SK-N-SH treated with all-trans-retinoic acid at 6 μM for 48 hours (cell line): ENCODE data around the gene UBA1.

Experiments
- ATAC-seq: fragments of 200-7000 bp; cut with Tn5 transposase; 3 replicates; pipeline ENCODE4 v1.9.1; 2020; ENCODE audit warnings: mild to moderate bottlenecking, moderate library complexity
- ARNTL ChIP-seq: fragments of 450-650 bp; formaldehyde crosslinking; IDR thresholded peaks from 2 replicates; pipeline ENCODE4 v1.5.0; 2020; ENCODE audit warnings: low read depth, mild to moderate bottlenecking, moderate library complexity, borderline replicate concordance
- BACH2 ChIP-seq: fragments of 250-450 bp; sonication (Bioruptor Pico); IDR thresholded peaks from 2 replicates; pipeline ENCODE4 v1.9.0; 2021; ENCODE audit warnings: mild to moderate bottlenecking, borderline replicate concordance
- CREB5 ChIP-seq: fragments of 250-450 bp; sonication (Bioruptor Pico); IDR thresholded peaks from 2 replicates; pipeline ENCODE4 v1.5.1; 2020; ENCODE audit warnings: low read depth, mild to moderate bottlenecking, moderate library complexity
- CSRNP3 ChIP-seq: fragments of 250-450 bp; sonication (Bioruptor Pico); IDR thresholded peaks from 2 replicates; pipeline ENCODE4 v1.5.1; 2021; ENCODE audit warnings: mild to moderate bottlenecking, moderate library complexity
- ESRRG ChIP-seq: fragments of 250-450 bp; sonication (Bioruptor Pico); IDR thresholded peaks from 2 replicates; pipeline ENCODE4 v1.6.1; 2021; ENCODE audit warnings: mild to moderate bottlenecking
- GLIS3 ChIP-seq: fragments of 250-450 bp; sonication (Bioruptor Pico); IDR thresholded peaks from 2 replicates; pipeline ENCODE4 v1.5.0; 2020; ENCODE audit warnings: mild to moderate bottlenecking, moderate library complexity
- ISL1 ChIP-seq: fragments of 250-450 bp; sonication (Bioruptor Pico); IDR thresholded peaks from 2 replicates; pipeline ENCODE4 v2.1.2; 2022; ENCODE audit warnings: mild to moderate bottlenecking, moderate library complexity
- PPARA ChIP-seq: fragments of 250-450 bp; sonication (Bioruptor Pico); IDR thresholded peaks from 2 replicates; pipeline ENCODE4 v1.5.0; 2020; ENCODE audit warnings: mild to moderate bottlenecking, borderline replicate concordance
- RARB ChIP-seq: fragments of 250-450 bp; sonication (Bioruptor Pico); IDR thresholded peaks from 2 replicates; pipeline ENCODE4 v1.8.0; 2021; ENCODE audit warnings: mild to moderate bottlenecking, moderate library complexity
- SNAI2 ChIP-seq: fragments of 250-450 bp; sonication (Bioruptor Pico); IDR thresholded peaks from 2 replicates; pipeline ENCODE4 v1.5.0; 2020; ENCODE audit warnings: mild to moderate bottlenecking, moderate library complexity
- TCF4 ChIP-seq: fragments of 250-450 bp; sonication (Bioruptor Pico); IDR thresholded peaks from 2 replicates; pipeline ENCODE4 v1.8.0; 2021; ENCODE audit warnings: mild to moderate bottlenecking, moderate library complexity, borderline replicate concordance
- TOX ChIP-seq: fragments of 250-450 bp; sonication (Bioruptor Pico); IDR thresholded peaks from 2 replicates; pipeline ENCODE4 v1.8.0; 2021; ENCODE audit warnings: mild to moderate bottlenecking, moderate library complexity, borderline replicate concordance
- TSHZ2 ChIP-seq: fragments of 250-450 bp; sonication (Bioruptor Pico); IDR thresholded peaks from 2 replicates; pipeline ENCODE4 v1.5.0; 2020; ENCODE audit warnings: mild to moderate bottlenecking, moderate library complexity
- ZC3H10 ChIP-seq: fragments of 250-450 bp; sonication (Bioruptor Pico); IDR thresholded peaks from 2 replicates; pipeline ENCODE4 v1.5.1; 2021; ENCODE audit warnings: mild to moderate bottlenecking, moderate library complexity
- ZFP3 ChIP-seq: fragments of 250-450 bp; sonication (Bioruptor Pico); IDR thresholded peaks from 2 replicates; pipeline ENCODE4 v1.5.0; 2020; ENCODE audit warnings: mild to moderate bottlenecking, moderate library complexity
- ZNF565 ChIP-seq: fragments of 450-650 bp; formaldehyde crosslinking; conservative IDR thresholded peaks from 2 replicates; pipeline ENCODE4 v1.5.0; 2020; ENCODE audit warnings: low read depth, mild to moderate bottlenecking, moderate library complexity
- ZNF70 ChIP-seq: fragments of 450-650 bp; formaldehyde crosslinking; IDR thresholded peaks from 2 replicates; pipeline ENCODE4 v1.5.0; 2020; ENCODE audit warnings: mild to moderate bottlenecking, moderate library complexity
- ZNF8 ChIP-seq: fragments of 450-650 bp; formaldehyde crosslinking; IDR thresholded peaks from 2 replicates; pipeline ENCODE4 v1.5.0; 2020; ENCODE audit warnings: mild to moderate bottlenecking, moderate library complexity

UBA1 gene

GRCh38 chrX:47193475-47194193 lies at the start of gene UBA1:
Gene UBA1 (plus strand): TSS chrX:47193829. CDS start chrX:47198803, 4,974 bp downstream.
- peak; percentile 87 for ATAC-seq
- no peak for TF ChIP-seq TCF4 (CRISPR knock-in tag)
- no peak for TF ChIP-seq CSRNP3 (CRISPR knock-in tag)
- no peak for TF ChIP-seq CREB5
- 0 out of 2 replicates have a peak, but pooled peaks have one; percentile 7 for TF ChIP-seq TSHZ2 (CRISPR knock-in tag)
- no peak for TF ChIP-seq BACH2

GRCh38 chrX:47143894-47144625 lies 49.6 kb upstream of the UBA1 start:
- no peak for TF ChIP-seq GLIS3 (CRISPR knock-in tag)
- TF ChIP-seq ZNF565: no peak
- TF ChIP-seq RARB (CRISPR knock-in tag): no peak
- no peak for TF ChIP-seq ZFP3 (CRISPR knock-in tag)
- TF ChIP-seq SNAI2 (CRISPR knock-in tag): no peak
- ATAC-seq: 0 out of 3 replicates have a peak, but pooled peaks have one; percentile 1

- TF ChIP-seq PPARA (CRISPR knock-in tag) (no peak), CSRNP3 (CRISPR knock-in tag) (no peak), CREB5 (no peak), ZNF8 (no peak), ISL1 (no peak), TOX (CRISPR knock-in tag) (no peak), ZFP3 (CRISPR knock-in tag) (no peak), ZNF565 (no peak), ESRRG (CRISPR knock-in tag) (no peak), ZC3H10 (CRISPR knock-in tag) (no peak), TSHZ2 (CRISPR knock-in tag) (no peak), BACH2 (no peak), ARNTL (CRISPR knock-in tag) (no peak), GLIS3 (CRISPR knock-in tag) (no peak), ZNF70 (CRISPR knock-in tag) (no peak)
- peak; percentile 98 for ATAC-seq
Observed at GRCh38 chrX:47144626-47145394, 48.8 kb upstream of the UBA1 start, which contains the start of the genes NDUFB11 and RBM10. Gene NDUFB11 (minus strand): TSS chrX:47144702. CDS start chrX:47144679, 23 bp downstream. Gene RBM10 (plus strand): TSS chrX:47145221. CDS start chrX:47147482, 2,261 bp downstream.
